H4 (cell line): ENCODE results near the gene ELOVL7. TPM values are rescaled to one million over a fixed set of nuclear protein-coding genes. Genes with fewer than 3 reads are reported as not detected.
"Not testable (repeated sequence)": the region's sequence is repeated elsewhere in the genome, so short reads cannot be mapped to it uniquely, and the experiment has no call there.

ENCODE experiments used
- DNase-seq: peaks from one replicate; pipeline ENCODE4 v3.0.0-alpha.2; 2015; ENCODE audit warnings: low spot score
- total RNA-seq: library from RNA; depleted of rRNA; stranded (reverse); fragments of >200 nt; shearing (Covaris generic); gene quantifications from 2 replicates; pipeline ENCODE4 v1.2.3, GENCODE V29; 2014

Gene ELOVL7
- total RNA-seq, 1 experiment from 2014 or later, result 8.6 TPM

DNA sequence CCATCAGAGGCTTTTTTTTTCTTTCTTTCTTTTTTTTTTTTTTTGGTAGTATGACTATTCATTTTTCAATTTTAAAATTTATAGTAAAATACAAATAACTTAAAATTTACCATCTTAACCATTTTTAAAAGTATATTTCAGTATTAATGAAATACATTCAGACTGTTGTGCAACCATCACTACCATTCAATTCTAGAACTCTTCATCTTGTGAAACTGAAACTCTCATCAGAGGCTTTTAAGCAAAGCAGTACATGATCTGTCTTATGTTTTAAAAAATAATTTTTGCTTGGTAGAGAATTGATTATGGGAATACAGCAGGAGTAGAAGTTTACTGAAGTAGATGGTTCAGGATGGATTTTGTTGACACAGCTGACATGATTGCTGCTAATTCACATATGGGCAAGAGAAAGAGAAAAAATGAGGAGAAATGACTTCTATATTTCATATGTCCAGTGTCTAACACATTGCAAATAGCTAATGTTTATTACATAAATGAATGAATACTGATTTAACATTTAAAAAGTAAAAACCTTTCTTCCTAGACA, 13.4 kb downstream of the ELOVL7 start:
- DNase-seq, result no peak

DNA sequence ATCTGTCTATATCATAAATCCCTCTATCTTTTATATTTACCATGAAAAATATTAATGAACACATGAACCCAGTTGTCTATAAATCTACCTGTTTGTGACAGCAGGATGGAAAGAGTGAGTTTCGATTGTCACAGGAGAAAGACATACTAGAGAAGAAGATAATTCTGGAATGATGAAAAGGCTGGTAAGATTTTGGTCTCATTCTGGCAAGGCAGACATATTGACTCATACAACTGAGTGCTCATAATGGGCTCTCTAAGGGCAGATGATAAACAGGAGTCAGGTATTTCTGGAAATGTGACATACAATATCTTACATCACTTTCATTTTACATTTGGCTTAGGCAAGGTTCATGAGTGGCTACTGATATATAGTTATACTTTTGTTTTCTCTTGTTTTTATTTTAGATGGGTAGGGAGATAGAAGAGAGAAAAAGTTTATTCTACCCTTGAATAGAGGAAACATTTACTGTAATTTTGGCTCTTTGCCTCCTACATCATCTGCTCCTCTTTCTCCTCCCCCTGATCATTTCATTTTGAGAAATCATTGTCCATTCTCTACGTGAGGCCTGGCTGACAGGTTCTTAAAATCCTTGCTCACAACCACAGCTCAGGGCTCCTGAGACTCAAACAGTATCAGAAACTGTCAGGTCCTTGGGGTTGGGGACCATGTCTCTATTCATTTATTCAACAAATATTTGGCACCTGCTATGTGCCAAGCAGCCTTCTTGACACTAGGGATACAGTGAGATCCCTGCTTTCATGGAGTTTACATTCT, 14.4 kb downstream of the ELOVL7 start:
- DNase-seq, result no peak

DNA sequence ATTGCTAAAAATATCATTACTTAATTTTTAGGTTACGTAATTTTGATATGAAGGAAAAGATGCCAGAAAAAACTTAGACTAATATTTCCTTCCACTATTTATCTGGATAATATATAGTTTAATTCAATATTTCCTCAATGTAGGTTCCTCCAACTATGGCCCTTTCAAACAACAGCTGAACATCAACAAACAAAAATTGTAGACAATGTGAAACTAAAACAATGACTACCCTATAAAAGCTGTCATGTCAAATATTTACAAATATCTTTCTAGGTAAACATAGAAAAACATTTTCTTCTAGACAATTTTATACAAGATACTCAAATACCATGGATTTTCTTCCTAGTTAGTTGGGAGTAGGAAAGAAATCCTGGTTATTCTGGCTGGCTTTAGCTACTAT, 16.9 kb downstream of the ELOVL7 start:
- no peak for DNase-seq

- no peak for DNase-seq
Measured at GRCh38 chr5:60826653-60827052, 17.4 kb downstream of the ELOVL7 start.

DNA sequence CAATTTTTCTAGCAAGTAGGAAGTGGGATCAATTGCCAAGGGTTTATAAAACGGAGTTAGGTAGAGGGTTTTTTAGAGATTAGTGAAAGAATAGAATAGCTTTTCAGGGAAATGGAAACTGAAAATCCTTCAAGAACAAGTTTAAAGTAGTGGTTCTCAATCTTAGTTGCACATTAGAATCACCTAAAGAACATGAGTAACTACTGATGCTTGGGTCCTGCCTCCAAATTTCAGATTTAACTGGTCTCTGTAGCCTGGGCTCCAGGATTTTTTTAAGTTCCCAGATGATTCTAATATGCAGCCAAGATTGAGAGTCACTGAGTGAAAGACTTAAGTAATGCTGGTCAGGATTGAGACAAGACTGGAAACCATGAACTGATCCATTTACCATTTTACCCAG, 20.5 kb downstream of the ELOVL7 start:
- no peak for DNase-seq

- DNase-seq, result no peak
Measured at GRCh38 chr5:60822285-60822556, 21.8 kb downstream of the ELOVL7 start.

GRCh38 chr5:60821488-60822284, 22.4 kb downstream of the ELOVL7 start:
- no peak for DNase-seq

DNA sequence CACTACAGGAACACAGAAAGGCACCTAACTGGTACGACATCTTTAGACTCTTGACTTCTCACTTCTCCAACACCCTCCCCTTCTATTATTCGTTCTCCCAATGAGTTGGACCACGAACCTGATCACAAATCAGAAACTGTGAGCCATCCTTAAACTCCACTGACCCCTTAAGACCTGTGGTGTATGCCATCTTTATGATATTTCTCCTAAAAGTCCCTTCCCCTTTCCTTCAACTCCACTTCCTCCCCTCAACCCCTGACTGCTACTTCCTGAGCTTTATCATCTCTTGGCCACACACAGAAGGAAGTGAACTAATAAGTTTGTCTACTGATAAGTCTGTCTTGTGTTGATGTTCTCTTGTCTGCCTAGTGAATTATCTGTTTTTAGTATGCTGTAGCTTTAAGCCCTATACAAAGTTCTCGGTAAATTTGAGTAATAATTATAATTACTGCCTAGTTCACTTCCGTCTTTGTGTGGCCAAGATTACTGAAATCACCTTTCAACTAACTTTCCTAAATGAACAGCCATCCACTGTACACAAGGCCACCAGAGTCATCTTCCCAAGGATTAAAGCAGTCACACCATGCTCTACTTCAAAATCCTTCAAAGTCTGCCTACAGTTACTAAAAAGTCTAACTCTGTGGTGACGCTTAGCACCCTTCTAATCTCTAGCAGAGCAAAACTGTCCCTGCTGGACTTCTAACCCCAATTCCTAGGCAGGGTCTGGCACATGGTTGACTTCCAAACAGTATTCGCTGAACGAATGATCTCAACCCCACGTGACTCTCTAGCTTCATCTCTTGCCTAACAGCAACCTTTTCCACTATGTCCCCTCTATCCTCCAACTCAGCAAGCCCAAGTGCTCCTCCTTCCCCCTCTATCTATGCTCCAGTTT, 23.2 kb downstream of the ELOVL7 start:
- no peak for DNase-seq

DNA sequence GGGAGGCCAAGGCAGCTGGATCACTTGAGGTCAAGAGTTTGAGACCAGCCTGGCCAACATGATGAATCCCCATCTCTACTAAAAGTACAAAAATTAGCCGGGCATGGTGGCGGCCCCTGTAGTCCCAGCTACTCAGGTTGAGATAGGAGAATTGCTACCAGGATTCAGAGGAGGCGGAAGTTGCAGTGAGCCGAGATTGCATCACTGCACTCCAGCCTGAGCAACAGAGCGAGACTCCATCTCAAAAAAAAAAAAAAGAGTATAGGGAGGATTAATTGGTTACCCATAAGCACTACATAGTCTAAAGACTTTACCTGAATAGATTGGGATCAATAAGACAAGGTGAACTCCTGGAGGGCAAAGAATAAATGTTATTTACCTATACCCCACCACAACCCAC, 27.9 kb downstream of the ELOVL7 start:
- not testable (repeated sequence) for DNase-seq

DNA sequence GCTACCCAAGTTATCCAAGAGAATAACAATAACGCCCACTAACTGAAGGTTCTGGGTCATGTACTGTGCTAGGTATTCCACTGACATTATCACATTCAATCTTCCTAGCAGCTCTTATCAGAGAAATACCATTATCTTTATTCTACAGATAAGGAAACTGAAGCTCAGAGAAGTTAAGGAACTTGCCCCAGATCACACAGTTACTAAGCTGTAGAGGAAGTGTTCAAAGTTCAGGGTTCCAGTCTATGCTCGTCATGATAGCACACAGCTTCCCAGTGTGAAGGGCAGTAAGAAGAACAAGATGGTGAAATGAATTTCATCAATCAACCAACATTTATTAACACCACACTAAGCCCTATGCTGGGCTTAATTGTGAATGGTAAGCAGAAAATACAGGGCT, 29.6 kb downstream of the ELOVL7 start:
- DNase-seq, result no peak

DNA sequence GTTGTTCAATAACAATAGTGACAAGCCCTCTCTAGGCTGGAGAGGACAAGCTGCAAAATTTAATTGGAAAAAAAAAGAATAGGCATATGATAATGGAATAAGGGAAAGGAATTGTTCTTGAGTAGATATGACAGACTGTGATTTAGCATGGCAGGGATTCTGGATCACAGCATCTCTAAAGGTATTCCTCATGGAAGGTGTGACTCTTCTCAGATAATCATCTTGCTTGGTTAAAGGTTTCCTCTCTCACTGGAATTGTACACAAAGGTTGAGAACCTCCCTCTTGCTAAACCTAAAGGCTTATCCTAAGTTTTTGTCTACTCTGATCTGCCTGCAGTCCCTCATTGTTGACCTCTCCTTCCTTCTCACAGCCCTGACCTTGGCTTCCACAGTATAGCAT, 31.6 kb downstream of the ELOVL7 start:
- DNase-seq, result no peak

DNA sequence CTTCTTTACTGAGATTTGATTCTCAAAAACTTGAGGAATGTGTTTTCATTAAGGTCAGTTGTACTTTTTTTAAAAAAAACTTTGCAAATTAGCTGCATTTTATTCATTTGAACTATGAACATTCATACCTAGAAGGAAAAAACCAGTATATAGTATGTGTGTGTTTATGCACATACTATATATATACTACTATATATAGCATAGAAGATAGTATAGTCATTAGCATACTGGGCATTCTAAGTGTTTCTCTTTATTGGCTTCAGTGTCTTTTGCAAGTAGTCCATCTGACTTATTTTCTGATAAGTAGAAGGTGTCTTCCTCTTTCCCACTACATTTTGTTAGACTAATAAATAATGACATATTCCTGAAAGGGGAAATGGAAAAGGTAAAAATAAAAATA, 33.0 kb downstream of the ELOVL7 start:
- DNase-seq, result no peak

GRCh38 chr5:60810438-60811085, 33.5 kb downstream of the ELOVL7 start:
- no peak for DNase-seq

- no peak for DNase-seq
Measured at GRCh38 chr5:60809891-60810425, 34.1 kb downstream of the ELOVL7 start.

- DNase-seq, result no peak
Measured at GRCh38 chr5:60806591-60807243, 37.4 kb downstream of the ELOVL7 start.

GRCh38 chr5:60805463-60805862, 38.6 kb downstream of the ELOVL7 start:
- no peak for DNase-seq

DNA sequence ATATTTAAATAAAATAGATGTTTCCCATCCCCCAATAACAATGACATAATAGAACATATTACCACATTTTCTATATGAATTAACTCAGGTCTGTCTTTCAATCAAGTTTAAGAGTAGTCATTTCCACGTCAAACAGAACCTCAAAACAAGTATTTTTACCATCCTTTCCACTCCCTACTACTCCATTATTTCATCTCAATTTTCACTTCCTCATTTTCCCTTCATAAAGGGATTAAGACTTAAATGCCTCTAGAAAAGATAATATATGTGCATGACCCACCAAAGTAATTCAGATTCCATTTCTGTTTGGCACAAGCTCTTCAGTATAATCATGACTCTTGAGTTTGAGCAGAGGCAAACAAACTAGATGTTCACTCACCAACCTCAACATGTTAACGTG, 40.4 kb downstream of the ELOVL7 start:
- no peak for DNase-seq

- DNase-seq, result no peak
Measured at GRCh38 chr5:60802986-60803385, 41.1 kb downstream of the ELOVL7 start.

GRCh38 chr5:60802226-60802625, 41.8 kb downstream of the ELOVL7 start:
- DNase-seq, result no peak

DNA sequence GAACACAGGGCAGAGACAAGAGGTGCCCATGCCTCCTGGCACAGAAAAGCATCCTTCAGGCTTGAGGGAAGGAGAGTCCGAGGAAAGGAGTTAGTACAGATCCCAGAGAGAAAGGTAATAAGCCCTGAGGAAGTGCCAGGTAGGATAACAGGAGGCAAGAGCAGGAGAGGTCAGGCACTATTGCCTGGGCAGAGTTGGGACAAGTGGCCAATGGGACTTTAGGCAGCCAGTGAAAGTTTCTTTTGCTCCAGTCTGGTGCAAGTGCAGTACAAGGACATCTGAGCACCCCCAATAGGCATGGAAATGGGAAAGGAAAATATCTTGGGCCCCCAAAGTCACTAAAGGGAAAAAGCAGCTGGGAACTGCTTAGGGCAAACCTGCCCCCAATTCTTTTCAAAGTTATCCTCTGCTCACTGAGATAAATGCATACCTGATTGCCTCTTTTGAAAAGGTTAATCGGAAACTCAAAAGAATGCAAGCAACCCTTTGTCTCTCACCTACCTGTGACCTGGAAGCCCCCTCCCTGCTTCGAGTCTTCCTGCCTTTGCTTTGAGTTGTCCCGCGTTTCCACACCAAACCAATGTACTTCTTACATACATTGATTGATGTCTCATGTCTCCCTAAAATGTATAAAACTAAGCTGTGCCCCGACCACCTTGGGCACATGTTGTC, 46.5 kb downstream of the ELOVL7 start:
- no peak for DNase-seq
